ENCODE results near the gene AGBL4. TPM values are rescaled to one million over a fixed set of nuclear protein-coding genes. Genes with fewer than 3 reads are reported as not detected.
"Not testable (repeated sequence)": the region's sequence is repeated elsewhere in the genome, so short reads cannot be mapped to it uniquely, and the experiment has no call there.

AGBL4 gene
- total RNA-seq, 2 experiments from 2014 or later: not detected

DNA sequence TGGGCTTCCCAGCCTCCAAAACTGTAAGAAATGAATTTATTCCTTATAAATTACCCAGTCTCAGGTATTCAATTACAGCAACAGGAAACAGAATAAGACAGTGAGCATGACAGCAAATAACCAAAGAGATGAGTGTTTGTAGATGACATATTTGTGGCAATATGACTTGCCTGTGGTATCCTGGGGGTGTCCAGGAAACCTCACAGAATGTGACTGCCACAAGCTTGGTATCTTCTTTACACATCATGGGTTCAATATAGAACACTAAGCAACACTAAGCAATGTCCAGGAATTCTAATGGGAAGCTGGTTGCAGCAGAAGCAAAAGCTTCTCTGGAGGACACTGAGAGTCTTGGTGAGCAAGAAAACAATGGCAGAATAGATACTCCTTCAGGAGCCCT lies 1010.7 kb downstream of the AGBL4 start:
- no peak overlapping the region for H3K27ac Mint-ChIP-seq
- H3K36me3 Mint-ChIP-seq (ENCODE audit: low read depth): no peaks in the 10 kb centered on the region
- no peaks in the 10 kb centered on the region for H3K4me1 Mint-ChIP-seq (ENCODE audit: low read depth)
- no peak overlapping the region for H3K4me3 Mint-ChIP-seq
- DNase-seq: no peak
- H3K27me3 Mint-ChIP-seq (ENCODE audit: low read depth): peaks cover 3% of the 10 kb centered on the region
- H3K9me3 Mint-ChIP-seq: no peaks in the 10 kb centered on the region
- CTCF ChIA-PET: no interaction called here
- intact Hi-C loops (cut with micrococcal nuclease): no loop called here

GRCh38 chr1:49002981-49003380 lies 1020.8 kb downstream of the AGBL4 start:
- H3K36me3 Mint-ChIP-seq (ENCODE audit: low read depth); DNase-seq; H3K4me3 Mint-ChIP-seq; H3K4me1 Mint-ChIP-seq (ENCODE audit: low read depth); H3K9me3 Mint-ChIP-seq; H3K27ac Mint-ChIP-seq; intact Hi-C loops (cut with micrococcal nuclease): not testable (repeated sequence)
- H3K27me3 Mint-ChIP-seq (ENCODE audit: low read depth): peaks cover 12% of the 10 kb centered on the region
- CTCF ChIA-PET: interaction anchor here (0.6 kb wide), 1 partner anchor 259 kb away, joined by 3 read pairs; no protein-coding TSS in a partner anchor

DNA sequence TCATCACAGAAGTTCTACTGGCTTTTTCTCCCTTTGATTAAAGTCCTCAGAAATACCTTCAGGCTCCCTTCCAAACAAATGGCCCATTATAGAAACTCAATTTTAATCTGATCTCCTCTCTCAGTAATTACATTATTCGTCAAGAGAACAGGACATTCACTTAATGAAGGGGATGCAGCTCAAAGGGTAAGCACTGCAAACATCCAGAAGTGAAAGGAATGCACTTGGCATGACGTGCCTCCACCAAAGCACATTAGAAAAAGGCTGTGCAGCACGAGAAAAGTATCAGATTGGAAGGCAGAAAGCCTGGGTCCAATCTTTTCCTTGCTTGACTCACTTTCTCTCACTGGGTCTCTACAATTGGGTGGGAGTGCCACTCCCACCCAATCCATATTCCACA lies 1024.4 kb downstream of the AGBL4 start:
- peaks cover 6% of the 10 kb centered on the region for H3K27me3 Mint-ChIP-seq (ENCODE audit: low read depth)
- no peaks in the 10 kb centered on the region for H3K9me3 Mint-ChIP-seq
- no peaks in the 10 kb centered on the region for H3K4me1 Mint-ChIP-seq (ENCODE audit: low read depth)
- no peaks in the 10 kb centered on the region for H3K36me3 Mint-ChIP-seq (ENCODE audit: low read depth)
- DNase-seq: no peak
- no peak overlapping the region for H3K4me3 Mint-ChIP-seq
- H3K27ac Mint-ChIP-seq: no peak overlapping the region
- intact Hi-C loops (cut with micrococcal nuclease): no loop called here
- CTCF ChIA-PET: no interaction called here

- DNase-seq: no peak
- intact Hi-C loops (cut with micrococcal nuclease): no loop called here
- Mint-ChIP-seq H3K27ac (no peak overlapping the region), H3K9me3 (peaks cover 6% of the 10 kb centered on the region), H3K4me3 (no peak overlapping the region), H3K27me3 (ENCODE audit: low read depth) (peaks cover 2% of the 10 kb centered on the region), H3K4me1 (ENCODE audit: low read depth) (no peaks in the 10 kb centered on the region), H3K36me3 (ENCODE audit: low read depth) (no peaks in the 10 kb centered on the region)
- CTCF ChIA-PET: no interaction called here
Measured at GRCh38 chr1:48996311-48996710, 1027.4 kb downstream of the AGBL4 start.

DNA sequence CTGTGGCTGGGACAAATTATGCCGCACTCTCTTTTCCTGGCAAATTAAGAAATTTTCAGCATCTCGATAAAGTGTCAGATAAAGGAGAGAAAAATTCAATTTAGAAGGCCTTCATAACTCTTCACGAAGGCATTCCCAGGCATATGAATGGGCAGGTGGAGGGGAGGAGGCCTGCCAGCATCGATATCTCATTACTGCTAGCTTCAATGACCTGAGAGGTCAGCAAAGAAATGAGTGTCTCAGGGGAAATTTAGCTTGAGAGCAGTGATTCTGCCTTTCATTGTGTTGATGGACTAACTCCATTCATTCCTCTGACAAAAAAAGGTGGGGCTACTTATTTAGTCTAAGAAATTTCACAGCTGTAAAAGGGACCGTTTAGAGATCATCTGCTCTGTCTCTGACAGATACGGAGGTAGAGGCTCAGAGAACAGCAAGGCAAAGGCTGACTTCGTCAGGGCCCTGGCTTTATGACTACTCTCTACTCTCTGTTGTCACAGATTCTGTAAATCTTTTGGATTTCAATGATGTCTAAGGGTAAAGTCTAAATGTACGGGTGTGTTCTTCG lies 1035.0 kb downstream of the AGBL4 start:
- H3K4me3 Mint-ChIP-seq: no peak overlapping the region
- peaks cover 9% of the 10 kb centered on the region for H3K9me3 Mint-ChIP-seq
- H3K27ac Mint-ChIP-seq: no peak overlapping the region
- peaks cover 4% of the 10 kb centered on the region for H3K27me3 Mint-ChIP-seq (ENCODE audit: low read depth)
- H3K36me3 Mint-ChIP-seq (ENCODE audit: low read depth): no peaks in the 10 kb centered on the region
- CTCF ChIA-PET: no interaction called here
- intact Hi-C loops (cut with micrococcal nuclease): no loop called here
- no peak for DNase-seq
- H3K4me1 Mint-ChIP-seq (ENCODE audit: low read depth): no peaks in the 10 kb centered on the region

- Mint-ChIP-seq H3K4me1 (ENCODE audit: low read depth) (no peaks in the 10 kb centered on the region), H3K27ac (no peak overlapping the region), H3K9me3 (no peaks in the 10 kb centered on the region), H3K4me3 (no peak overlapping the region), H3K27me3 (ENCODE audit: low read depth) (peaks cover 24% of the 10 kb centered on the region), H3K36me3 (ENCODE audit: low read depth) (no peaks in the 10 kb centered on the region)
- DNase-seq: no peak
- CTCF ChIA-PET: interaction anchor here (0.6 kb wide), 1 partner anchor 82 kb away, joined by 3 read pairs; no protein-coding TSS in a partner anchor
- intact Hi-C loops (cut with micrococcal nuclease): no loop called here
Measured at GRCh38 chr1:48979940-48980339, 1043.8 kb downstream of the AGBL4 start.

DNA sequence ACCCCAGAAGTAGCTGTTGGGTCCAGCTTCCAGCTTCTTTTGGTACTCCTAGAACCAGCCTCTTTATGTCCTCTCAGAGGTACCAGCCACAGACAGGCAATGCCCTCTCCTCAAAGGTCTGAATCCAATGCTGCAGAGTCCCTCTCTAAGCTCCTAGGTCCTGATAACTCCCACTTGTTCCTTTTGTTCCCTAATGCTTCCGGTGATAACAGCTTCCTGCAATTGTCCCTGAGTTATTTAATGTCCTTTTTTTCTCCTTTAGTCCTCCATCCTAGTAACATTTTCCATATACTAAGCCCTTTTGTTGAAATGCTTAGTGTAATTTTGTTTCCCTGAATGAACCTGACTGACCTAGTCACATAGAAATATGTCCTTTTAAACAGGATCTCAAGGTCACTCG lies 1045.3 kb downstream of the AGBL4 start:
- no peak overlapping the region for H3K4me3 Mint-ChIP-seq
- intact Hi-C loops (cut with micrococcal nuclease): no loop called here
- DNase-seq: no peak
- H3K27ac Mint-ChIP-seq: no peak overlapping the region
- peaks cover 20% of the 10 kb centered on the region for H3K27me3 Mint-ChIP-seq (ENCODE audit: low read depth)
- CTCF ChIA-PET: no interaction called here
- no peaks in the 10 kb centered on the region for H3K4me1 Mint-ChIP-seq (ENCODE audit: low read depth)
- H3K36me3 Mint-ChIP-seq (ENCODE audit: low read depth): no peaks in the 10 kb centered on the region
- H3K9me3 Mint-ChIP-seq: no peaks in the 10 kb centered on the region

GRCh38 chr1:48977273-48977672 lies 1046.5 kb downstream of the AGBL4 start:
- H3K4me3 Mint-ChIP-seq: no peak overlapping the region
- CTCF ChIA-PET: no interaction called here
- peaks cover 12% of the 10 kb centered on the region for H3K27me3 Mint-ChIP-seq (ENCODE audit: low read depth)
- H3K36me3 Mint-ChIP-seq (ENCODE audit: low read depth): no peaks in the 10 kb centered on the region
- H3K27ac Mint-ChIP-seq: no peak overlapping the region
- H3K4me1 Mint-ChIP-seq (ENCODE audit: low read depth): no peaks in the 10 kb centered on the region
- intact Hi-C loops (cut with micrococcal nuclease): no loop called here
- no peaks in the 10 kb centered on the region for H3K9me3 Mint-ChIP-seq
- DNase-seq: no peak

- intact Hi-C loops (cut with micrococcal nuclease): no loop called here
- CTCF ChIA-PET: no interaction called here
- DNase-seq: no peak
- H3K36me3 Mint-ChIP-seq (ENCODE audit: low read depth): no peaks in the 10 kb centered on the region
- H3K27ac Mint-ChIP-seq: no peak overlapping the region
- H3K27me3 Mint-ChIP-seq (ENCODE audit: low read depth): peaks cover 11% of the 10 kb centered on the region
- no peak overlapping the region for H3K4me3 Mint-ChIP-seq
- no peaks in the 10 kb centered on the region for H3K4me1 Mint-ChIP-seq (ENCODE audit: low read depth)
- no peaks in the 10 kb centered on the region for H3K9me3 Mint-ChIP-seq
Measured at GRCh38 chr1:48969971-48970370, 1053.8 kb downstream of the AGBL4 start.

GRCh38 chr1:48967318-48967717 lies 1056.4 kb downstream of the AGBL4 start:
- DNase-seq: no peak
- H3K27ac Mint-ChIP-seq: no peak overlapping the region
- H3K4me1 Mint-ChIP-seq (ENCODE audit: low read depth): no peaks in the 10 kb centered on the region
- no peaks in the 10 kb centered on the region for H3K9me3 Mint-ChIP-seq
- intact Hi-C loops (cut with micrococcal nuclease): no loop called here
- CTCF ChIA-PET: no interaction called here
- H3K27me3 Mint-ChIP-seq (ENCODE audit: low read depth): peaks cover 11% of the 10 kb centered on the region
- no peaks in the 10 kb centered on the region for H3K36me3 Mint-ChIP-seq (ENCODE audit: low read depth)
- H3K4me3 Mint-ChIP-seq: no peak overlapping the region

DNA sequence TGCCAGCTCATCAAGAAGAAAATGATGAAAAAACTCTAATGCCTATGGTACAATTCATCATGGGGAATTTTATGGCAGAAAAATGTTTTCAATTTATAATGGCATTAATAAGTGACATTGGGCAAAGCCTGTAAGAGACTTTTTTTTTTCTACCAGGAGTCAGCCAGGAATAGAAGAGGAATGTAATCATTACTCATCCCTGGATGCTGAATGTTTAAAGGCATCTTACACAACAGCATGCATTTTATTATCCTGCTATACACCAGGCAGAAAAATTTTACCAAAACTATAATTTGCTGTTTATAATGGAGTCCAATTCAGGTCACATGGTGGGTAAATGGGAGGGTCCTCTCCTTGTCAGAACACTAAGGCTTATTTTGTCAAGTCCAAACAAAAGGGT lies 1057.2 kb downstream of the AGBL4 start:
- no peaks in the 10 kb centered on the region for H3K9me3 Mint-ChIP-seq
- H3K4me3 Mint-ChIP-seq: no peak overlapping the region
- H3K36me3 Mint-ChIP-seq (ENCODE audit: low read depth): no peaks in the 10 kb centered on the region
- no peaks in the 10 kb centered on the region for H3K4me1 Mint-ChIP-seq (ENCODE audit: low read depth)
- DNase-seq: no peak
- H3K27ac Mint-ChIP-seq: no peak overlapping the region
- intact Hi-C loops (cut with micrococcal nuclease): no loop called here
- H3K27me3 Mint-ChIP-seq (ENCODE audit: low read depth): peaks cover 11% of the 10 kb centered on the region
- CTCF ChIA-PET: no interaction called here

DNA sequence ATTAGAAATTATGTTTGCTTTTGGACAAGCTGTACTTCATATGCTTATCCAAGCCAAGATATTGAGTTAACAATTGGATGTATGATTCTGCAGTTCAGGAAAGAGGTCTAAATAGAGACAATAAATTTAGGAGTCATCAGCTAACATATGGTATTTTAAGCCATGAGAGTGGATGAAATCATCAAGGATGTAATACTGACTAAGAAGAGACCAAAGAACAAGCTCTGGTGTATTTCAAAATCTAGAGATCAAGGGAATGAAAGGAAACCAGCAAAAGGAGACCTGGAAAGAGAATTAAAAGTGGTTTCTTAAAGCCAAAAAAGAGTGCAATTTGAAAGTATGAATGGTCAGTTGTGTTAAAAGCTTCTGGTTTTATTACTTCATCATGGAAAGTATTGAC lies 1063.4 kb downstream of the AGBL4 start:
- Mint-ChIP-seq H3K27me3 (ENCODE audit: low read depth) (peaks cover 8% of the 10 kb centered on the region), H3K36me3 (ENCODE audit: low read depth) (no peaks in the 10 kb centered on the region), H3K27ac (no peak overlapping the region), H3K9me3 (no peaks in the 10 kb centered on the region), H3K4me1 (ENCODE audit: low read depth) (no peaks in the 10 kb centered on the region), H3K4me3 (no peak overlapping the region)
- DNase-seq: no peak
- intact Hi-C loops (cut with micrococcal nuclease): no loop called here
- CTCF ChIA-PET: interaction anchor here (0.8 kb wide), 1 partner anchor 8 kb away, joined by 5 read pairs; no protein-coding TSS in a partner anchor

GRCh38 chr1:48955774-48956173 lies 1068.0 kb downstream of the AGBL4 start:
- Mint-ChIP-seq H3K4me3 (no peak overlapping the region), H3K9me3 (no peaks in the 10 kb centered on the region), H3K27me3 (ENCODE audit: low read depth) (peaks cover 6% of the 10 kb centered on the region), H3K36me3 (ENCODE audit: low read depth) (no peaks in the 10 kb centered on the region), H3K4me1 (ENCODE audit: low read depth) (no peaks in the 10 kb centered on the region), H3K27ac (no peak overlapping the region)
- CTCF ChIA-PET: no interaction called here
- intact Hi-C loops (cut with micrococcal nuclease): no loop called here
- no peak for DNase-seq

- no peak overlapping the region for H3K27ac Mint-ChIP-seq
- no peaks in the 10 kb centered on the region for H3K9me3 Mint-ChIP-seq
- intact Hi-C loops (cut with micrococcal nuclease): no loop called here
- H3K4me3 Mint-ChIP-seq: no peak overlapping the region
- CTCF ChIA-PET: no interaction called here
- H3K4me1 Mint-ChIP-seq (ENCODE audit: low read depth): no peaks in the 10 kb centered on the region
- peaks cover 8% of the 10 kb centered on the region for H3K27me3 Mint-ChIP-seq (ENCODE audit: low read depth)
- DNase-seq: no peak
- no peaks in the 10 kb centered on the region for H3K36me3 Mint-ChIP-seq (ENCODE audit: low read depth)
Measured at GRCh38 chr1:48953617-48954016, 1070.1 kb downstream of the AGBL4 start.

Data from activated naive CD4-positive, alpha-beta T cell treated with anti-CD3 and anti-CD28 coated beads for 36 hours (primary cell).